IMR-90 (cell line): Measurements from ENCODE around the gene OGFOD1. TPM values are rescaled to one million over a fixed set of nuclear protein-coding genes. Genes with fewer than 3 reads are reported as not detected.
A peak's percentile ranks its signal among the peaks of the same experiment; 100 is the strongest.

Experiments used
- ATAC-seq: fragments of 200-7000 bp; cut with Tn5 transposase; 2 replicates; pipeline ENCODE4 v1.9.1; 2020; ENCODE audit warnings: low read depth, mild to moderate bottlenecking, moderate library complexity
- BruUV-seq: library from RNA; stranded (reverse); fragments of 400-500 nt; replicated peaks from 2 replicates; lab custom pipeline; 2021; lab: Mats Ljungman, UMichigan
- CTCF ChIA-PET: fragments of 300-600 bp; formaldehyde crosslinking; extraction: SDS; loops from one replicate; lab custom pipeline; 2021; ENCODE audit warnings: antibody characterized with exemption; lab: Yijun Ruan, JAX
- POLR2A ChIA-PET: fragments of 300-600 bp; sonication (Branson Sonifier 250); formaldehyde crosslinking; loops from one replicate; lab custom pipeline; 2022; ENCODE audit warnings: antibody characterized with exemption; ENCODE audit not compliant: unreplicated experiment; lab: Charles Lee
- DNase-seq: peaks from one replicate; pipeline ENCODE4 v3.0.0; 2013
- H2AFZ ChIP-seq: replicated peaks from 2 replicates; pipeline ENCODE3; 2013; ENCODE audit warnings: low read length, mild to moderate bottlenecking; ENCODE audit not compliant: poor library complexity
- H2AK5ac ChIP-seq: 2 replicates; pipeline ENCODE4 v1.6.1; 2013; ENCODE audit warnings: low read depth, low read length, inconsistent platforms
- H2AK9ac ChIP-seq: replicated peaks from 2 replicates; pipeline ENCODE3; 2013; ENCODE audit warnings: mild to moderate bottlenecking, low read depth, low read length, moderate library complexity; ENCODE audit not compliant: poor library complexity
- H2BK120ac ChIP-seq: 2 replicates; pipeline ENCODE4 v1.6.1; 2013; ENCODE audit warnings: low read depth, low read length, inconsistent platforms
- H2BK15ac ChIP-seq: 3 replicates; pipeline ENCODE4 v1.6.1; 2013; ENCODE audit warnings: low read depth, low read length, inconsistent platforms
- H2BK20ac ChIP-seq: 2 replicates; pipeline ENCODE4 v1.6.1; 2013; ENCODE audit warnings: low read depth, mild to moderate bottlenecking, inconsistent platforms, low read length, moderate library complexity
- H2BK5ac ChIP-seq: 2 replicates; pipeline ENCODE4 v1.6.1; 2013; ENCODE audit warnings: mild to moderate bottlenecking, low read depth, low read length, inconsistent platforms; ENCODE audit not compliant: poor library complexity, severe bottlenecking
- H3K14ac ChIP-seq: replicated peaks from 2 replicates; pipeline ENCODE4 v1.6.1; 2013; ENCODE audit warnings: low read depth, low read length, inconsistent platforms
- H3K18ac ChIP-seq: 2 replicates; pipeline ENCODE4 v1.6.1; 2013; ENCODE audit warnings: low read depth, low read length, control low read depth
- H3K23ac ChIP-seq: 2 replicates; pipeline ENCODE4 v1.6.1; 2013; ENCODE audit warnings: low read depth, low read length, inconsistent platforms
- H3K27ac ChIP-seq: 2 replicates; pipeline ENCODE4 v1.5.1; 2013; ENCODE audit warnings: mild to moderate bottlenecking, control low read depth, low read length; ENCODE audit not compliant: insufficient read depth
- H3K27me3 ChIP-seq: 2 replicates; pipeline ENCODE4 v1.6.1; 2013; ENCODE audit warnings: low read length; ENCODE audit not compliant: control insufficient read depth, insufficient read depth
- H3K36me3 ChIP-seq: 2 replicates; pipeline ENCODE4 v1.6.1; 2013; ENCODE audit warnings: low read length, mixed read lengths; ENCODE audit not compliant: control insufficient read depth, insufficient read depth
- H3K4ac ChIP-seq: 2 replicates; pipeline ENCODE4 v1.6.1; 2013; ENCODE audit warnings: low read depth, low read length, inconsistent platforms
- H3K4me1 ChIP-seq: 2 replicates; pipeline ENCODE4 v1.6.1; 2013; ENCODE audit warnings: low read length, mixed read lengths; ENCODE audit not compliant: control insufficient read depth, insufficient read depth
- H3K4me2 ChIP-seq: 2 replicates; pipeline ENCODE4 v1.6.1; 2013; ENCODE audit warnings: low read depth, mild to moderate bottlenecking, control low read depth, low read length, moderate library complexity
- H3K4me3 ChIP-seq: 2 replicates; pipeline ENCODE4 v1.5.1; 2013; ENCODE audit warnings: low read depth, mild to moderate bottlenecking, control low read depth, low read length, moderate library complexity; ENCODE audit not compliant: insufficient read depth
- H3K56ac ChIP-seq: 2 replicates; pipeline ENCODE4 v1.6.1; 2013; ENCODE audit warnings: low read length, inconsistent platforms; ENCODE audit not compliant: insufficient read depth; ENCODE audit errors: extremely low read depth
- H3K79me1 ChIP-seq, 2 experiments: 2 replicates each; pipeline ENCODE4 v1.6.1; 2013; ENCODE audit warnings: low read length in 2 of 2, inconsistent platforms in 1 of 2, low read depth in 1 of 2
- H3K9ac ChIP-seq: 2 replicates; pipeline ENCODE4 v1.6.1; 2013; ENCODE audit warnings: low read depth, low read length, control low read depth
- H3K9me1 ChIP-seq: 2 replicates; pipeline ENCODE4 v1.6.1; 2013; ENCODE audit warnings: low read length, inconsistent platforms; ENCODE audit not compliant: insufficient read depth
- H3K9me3 ChIP-seq: 2 replicates; pipeline ENCODE4 v1.6.1; 2013; ENCODE audit warnings: low read length; ENCODE audit not compliant: control insufficient read depth, insufficient read depth
- H4K20me1 ChIP-seq: 2 replicates; pipeline ENCODE4 v1.6.1; 2013; ENCODE audit warnings: low read length, inconsistent platforms; ENCODE audit not compliant: insufficient read depth
- H4K5ac ChIP-seq: 2 replicates; pipeline ENCODE4 v1.6.1; 2013; ENCODE audit warnings: mild to moderate bottlenecking, low read depth, low read length, control low read depth
- H4K8ac ChIP-seq, 2 experiments: 2 replicates each; pipeline ENCODE4 v1.6.1; 2013; ENCODE audit warnings: low read depth in 2 of 2, low read length in 2 of 2, control low read depth in 1 of 2, inconsistent platforms in 1 of 2
- H4K91ac ChIP-seq: 2 replicates; pipeline ENCODE4 v1.6.1; 2013; ENCODE audit warnings: low read depth, low read length, inconsistent platforms; ENCODE audit not compliant: insufficient read depth
- CEBPB ChIP-seq: IDR thresholded peaks from 2 replicates; pipeline ENCODE4 v1.6.1; 2012; ENCODE audit warnings: low read depth, low read length, improper control_type of control experiment
- RCOR1 ChIP-seq: IDR thresholded peaks from 2 replicates; pipeline ENCODE4 v1.6.1; 2012; ENCODE audit warnings: mild to moderate bottlenecking, low read length, improper control_type of control experiment; ENCODE audit not compliant: insufficient replicate concordance
- WGBS, 2 experiments: methylation state at CpG; one replicate each; pipeline versions ENCODE4 v1.1.5 to v1.1.7; 2013; ENCODE audit warnings: missing lambda C conversion rate in 2 of 2; ENCODE audit not compliant: insufficient read length in 1 of 2; ENCODE audit errors: extremely low coverage in 2 of 2; 5-methylcytosine and 5-hydroxymethylcytosine counted together
- dilution Hi-C: fragments of 300-500 bp; cut with HindIII; formaldehyde crosslinking; loops from one replicate; pipeline ENCODE4 v1.14.3; 2018; ENCODE audit warnings: low sequenced_read_pairs; ENCODE audit not compliant: unreplicated experiment
- in situ Hi-C: fragments of 300-500 bp; cut with MboI; formaldehyde crosslinking; loops from 3 replicates; pipeline ENCODE4 v1.14.3; 2019; ENCODE audit warnings: low sequenced_read_pairs, inconsistent platforms, mixed read lengths
- intact Hi-C: fragments of 100-400 bp; cut with micrococcal nuclease; formaldehyde crosslinking; loops from 2 replicates; pipeline ENCODE4 v1.10.0; 2022
- polyA plus RNA-seq, 3 experiments: library from polyadenylated mRNA; depleted of rRNA; stranded (reverse); fragments of >200 nt; gene quantifications; 2 replicates each; pipeline ENCODE4 v1.2.3, GENCODE V29; 2012; ENCODE audit warnings: low replicate concordance in 1 of 3
- total RNA-seq: library from RNA; depleted of rRNA; stranded (reverse); fragments of >200 nt; gene quantifications from 2 replicates; pipeline ENCODE4 v1.2.3, GENCODE V29; 2012
- TF ChIP-seq, protein P1 (sequence below): fragments of 150-350 bp; IDR thresholded peaks from 2 replicates; pipeline ENCODE4 v1.6.1; 2016; ENCODE audit warnings: low read depth, mild to moderate bottlenecking, low read length, moderate library complexity, borderline replicate concordance

OGFOD1 gene
- total and polyA plus RNA-seq, 2 of the 4 experiments (the other 2 are of a cell fraction) = 43.5 to 103 TPM

DNA sequence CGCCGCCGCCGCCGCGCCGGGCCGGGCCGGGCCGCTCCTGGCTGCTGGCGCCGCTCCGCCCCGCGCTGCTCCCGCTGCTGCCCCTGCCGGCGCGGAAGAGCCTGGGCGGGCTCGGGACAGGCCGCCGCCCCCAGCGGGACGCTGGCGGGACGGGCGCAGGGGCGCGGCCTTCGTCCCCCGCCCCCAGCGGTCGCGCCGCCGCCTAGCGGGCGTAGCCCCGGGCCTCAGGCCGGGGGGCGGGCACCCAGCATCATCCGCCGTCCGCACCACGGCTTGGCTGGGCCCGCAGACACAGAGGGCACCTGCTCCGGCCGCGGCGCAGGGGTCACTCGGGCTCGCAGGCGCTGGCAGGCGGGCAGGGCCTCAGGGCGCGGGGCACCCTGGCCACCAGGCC lies 25.9 kb upstream of the OGFOD1 start, which contains the start of gene AMFR (continued):
- TF ChIP-seq RCOR1 = peak; percentile 20

DNA sequence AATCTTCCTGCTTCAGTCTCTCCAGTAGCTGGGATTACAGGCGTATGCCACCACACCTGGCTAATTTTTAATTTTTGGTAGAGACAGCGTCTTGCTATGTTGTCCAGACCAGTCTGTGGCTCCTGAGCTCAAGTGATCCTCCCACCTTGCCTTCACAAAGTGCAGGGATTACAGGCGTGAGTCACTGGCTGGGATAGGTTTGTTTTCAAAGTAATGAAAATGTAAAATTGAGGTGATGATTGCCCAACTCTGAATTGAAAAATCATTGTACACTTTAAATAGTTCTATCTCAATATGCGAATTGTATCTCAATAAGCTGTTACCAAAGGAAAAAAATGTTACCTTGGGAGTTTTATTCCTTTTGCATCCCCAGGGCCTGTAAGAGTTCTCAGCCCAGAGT lies 24.8 kb upstream of the OGFOD1 start:
- no peak overlapping the region for H3K27ac ChIP-seq
- no peak overlapping the region for H2BK5ac ChIP-seq
- H2BK15ac ChIP-seq = no peak overlapping the region
- no peak overlapping the region for H3K9ac ChIP-seq
- no peak overlapping the region for H3K18ac ChIP-seq
- H3K36me3 ChIP-seq = peaks cover 10% of the 10 kb centered on the region
- in situ Hi-C loops = no loop called here
- dilution Hi-C loops = no loop called here
- no TSS peak for BruUV-seq
- H2BK120ac ChIP-seq = no peak overlapping the region
- POLR2A ChIA-PET = no interaction called here
- peaks cover 10% of the 10 kb centered on the region for H3K9me1 ChIP-seq
- no peaks in the 10 kb centered on the region for H3K27me3 ChIP-seq
- H4K91ac ChIP-seq = no peak overlapping the region
- H3K79me1 ChIP-seq = peaks cover 2 to 35% of the 10 kb centered on the region in 2 experiments; a peak in 3 of 4 replicates
- H3K4me3 ChIP-seq = no peak overlapping the region
- no peak overlapping the region for H4K5ac ChIP-seq
- H2AFZ ChIP-seq = no peak overlapping the region
- H3K4me1 ChIP-seq = peaks cover 11% of the 10 kb centered on the region
- no peak overlapping the region for H3K56ac ChIP-seq
- H3K4me2 ChIP-seq = no peak overlapping the region
- no peak overlapping the region for H2BK20ac ChIP-seq
- H3K4ac ChIP-seq = no peak overlapping the region
- H4K20me1 ChIP-seq = peaks cover 29% of the 10 kb centered on the region
- ATAC-seq (no peak), DNase-seq (peak; percentile 16)
- intact Hi-C loops = no loop called here
- H2AK5ac ChIP-seq = no peak overlapping the region
- no peak overlapping the region for H3K14ac ChIP-seq
- H3K23ac ChIP-seq = no peak overlapping the region
- no peaks in the 10 kb centered on the region for H3K9me3 ChIP-seq
- no peak overlapping the region for H2AK9ac ChIP-seq
- TF ChIP-seq CEBPB (peak; percentile 39), RCOR1 (no peak)
- TF ChIP-seq, protein P1, sequence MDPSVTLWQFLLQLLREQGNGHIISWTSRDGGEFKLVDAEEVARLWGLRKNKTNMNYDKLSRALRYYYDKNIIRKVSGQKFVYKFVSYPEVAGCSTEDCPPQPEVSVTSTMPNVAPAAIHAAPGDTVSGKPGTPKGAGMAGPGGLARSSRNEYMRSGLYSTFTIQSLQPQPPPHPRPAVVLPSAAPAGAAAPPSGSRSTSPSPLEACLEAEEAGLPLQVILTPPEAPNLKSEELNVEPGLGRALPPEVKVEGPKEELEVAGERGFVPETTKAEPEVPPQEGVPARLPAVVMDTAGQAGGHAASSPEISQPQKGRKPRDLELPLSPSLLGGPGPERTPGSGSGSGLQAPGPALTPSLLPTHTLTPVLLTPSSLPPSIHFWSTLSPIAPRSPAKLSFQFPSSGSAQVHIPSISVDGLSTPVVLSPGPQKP = no peak
- CTCF ChIA-PET = no interaction called here
- no CpG with 5 or more reads among the region's 4 CpGs for WGBS, 2 experiments
- no peak overlapping the region for H4K8ac ChIP-seq
